H9 (cell line): Measurements from ENCODE around the gene ELFN1. TPM values are rescaled to one million over a fixed set of nuclear protein-coding genes. Genes with fewer than 3 reads are reported as not detected.

Experiments used
- DNase-seq: peaks from one replicate; pipeline ENCODE4 v3.0.0-alpha.2; 2017
- H2AFZ ChIP-seq: one replicate; pipeline ENCODE4 v1.6.1; 2013; ENCODE audit warnings: mild to moderate bottlenecking, low read length, control low read depth, moderate library complexity
- H2AK5ac ChIP-seq: 2 replicates; pipeline ENCODE4 v1.6.1; 2013; ENCODE audit warnings: low read length, control low read depth, mixed read lengths; ENCODE audit not compliant: insufficient read length
- H2BK120ac ChIP-seq: one replicate; pipeline ENCODE4 v1.6.1; 2013; ENCODE audit warnings: low read depth, mild to moderate bottlenecking, low read length, control low read depth, inconsistent platforms; ENCODE audit not compliant: poor library complexity, severe bottlenecking
- H2BK12ac ChIP-seq: 2 replicates; pipeline ENCODE4 v1.6.1; 2013; ENCODE audit warnings: low read length, control low read depth, mixed read lengths, low read depth; ENCODE audit not compliant: insufficient read length
- H2BK15ac ChIP-seq: 2 replicates; pipeline ENCODE4 v1.6.1; 2013; ENCODE audit warnings: low read depth, low read length, control low read depth
- H2BK20ac ChIP-seq: one replicate; pipeline ENCODE4 v1.6.1; 2013; ENCODE audit warnings: low read depth, mild to moderate bottlenecking, low read length, control low read depth, inconsistent platforms; ENCODE audit not compliant: poor library complexity, severe bottlenecking
- H2BK5ac ChIP-seq: 2 replicates; pipeline ENCODE4 v1.6.1; 2013; ENCODE audit warnings: low read length, control low read depth, mixed read lengths; ENCODE audit not compliant: insufficient read length
- H3K14ac ChIP-seq: 2 replicates; pipeline ENCODE4 v1.6.1; 2013; ENCODE audit warnings: low read length, control low read depth; ENCODE audit not compliant: insufficient read depth
- H3K18ac ChIP-seq: 2 replicates; pipeline ENCODE4 v1.6.1; 2013; ENCODE audit warnings: low read depth, mild to moderate bottlenecking, mixed read lengths, low read length, control low read depth; ENCODE audit not compliant: insufficient read length
- H3K23ac ChIP-seq: 2 replicates; pipeline ENCODE4 v1.6.1; 2013; ENCODE audit warnings: low read length, control low read depth, mixed read lengths, low read depth; ENCODE audit not compliant: insufficient read length
- H3K23me2 ChIP-seq: 2 replicates; pipeline ENCODE4 v1.6.1; 2013; ENCODE audit warnings: low read depth, mild to moderate bottlenecking, mixed read lengths, low read length, control low read depth; ENCODE audit not compliant: insufficient read length, poor library complexity, severe bottlenecking
- H3K27ac ChIP-seq: 2 replicates; pipeline ENCODE4 v1.5.1; 2013; ENCODE audit warnings: low read length, control low read depth, mixed read lengths, low read depth; ENCODE audit not compliant: insufficient read length
- H3K27me3 ChIP-seq: 2 replicates; pipeline ENCODE4 v1.6.1; 2013; ENCODE audit warnings: low read length, control low read depth, inconsistent platforms; ENCODE audit not compliant: insufficient read depth
- H3K4ac ChIP-seq: 2 replicates; pipeline ENCODE4 v1.6.1; 2013; ENCODE audit warnings: low read depth, mild to moderate bottlenecking, control low read depth, inconsistent platforms, low read length, moderate library complexity
- H3K4me1 ChIP-seq: 2 replicates; pipeline ENCODE4 v1.6.1; 2013; ENCODE audit warnings: low read length, control low read depth, inconsistent platforms; ENCODE audit not compliant: insufficient read depth
- H3K4me2 ChIP-seq: 2 replicates; pipeline ENCODE4 v1.6.1; 2013; ENCODE audit warnings: low read length, control low read depth, mixed read lengths; ENCODE audit not compliant: insufficient read length, insufficient read depth
- H3K56ac ChIP-seq: 2 replicates; pipeline ENCODE4 v1.6.1; 2013; ENCODE audit warnings: low read depth, mild to moderate bottlenecking, mixed read lengths, low read length, control low read depth; ENCODE audit not compliant: insufficient read length
- H3K79me1 ChIP-seq: 2 replicates; pipeline ENCODE4 v1.6.1; 2013; ENCODE audit warnings: low read depth, mild to moderate bottlenecking, moderate library complexity, low read length, control low read depth, inconsistent platforms; ENCODE audit not compliant: insufficient read depth, poor library complexity, severe bottlenecking
- H3K79me2 ChIP-seq: 2 replicates; pipeline ENCODE4 v1.6.1; 2013; ENCODE audit warnings: low read length, control low read depth, inconsistent platforms; ENCODE audit not compliant: insufficient read depth
- H3K9ac ChIP-seq: 2 replicates; pipeline ENCODE4 v1.6.1; 2013; ENCODE audit warnings: low read length, control low read depth, mixed read lengths; ENCODE audit not compliant: insufficient read length; ENCODE audit errors: extremely low read depth
- H3K9me3 ChIP-seq: one replicate; pipeline ENCODE4 v1.6.1; 2013; ENCODE audit warnings: low read depth, low read length, inconsistent platforms; ENCODE audit not compliant: control insufficient read depth
- H3T11ph ChIP-seq: one replicate; pipeline ENCODE4 v1.6.1; 2013; ENCODE audit warnings: mild to moderate bottlenecking, low read length, control low read depth, inconsistent platforms
- H4K20me1 ChIP-seq: one replicate; pipeline ENCODE4 v1.6.1; 2013; ENCODE audit not compliant: control insufficient read depth, insufficient read length, insufficient read depth
- H4K5ac ChIP-seq: 2 replicates; pipeline ENCODE4 v1.6.1; 2013; ENCODE audit warnings: low read depth, mild to moderate bottlenecking, mixed read lengths, low read length, control low read depth; ENCODE audit not compliant: insufficient read length
- H4K8ac ChIP-seq: replicated peaks from 2 replicates; pipeline ENCODE4 v1.6.1; 2013; ENCODE audit warnings: low read length, control low read depth, mixed read lengths, low read depth; ENCODE audit not compliant: insufficient read length
- H4K91ac ChIP-seq: 2 replicates; pipeline ENCODE4 v1.6.1; 2013; ENCODE audit warnings: low read depth, mild to moderate bottlenecking, moderate library complexity, mixed read lengths, low read length, control low read depth; ENCODE audit not compliant: insufficient read length
- H3K27ac Mint-ChIP-seq, 3 experiments: 2 replicates in 2 of 3; 3 replicates in 1 of 3; pipeline ENCODE4 v1.8.0; 2020 to 2021; ENCODE audit warnings: mixed read lengths in 3 of 3, mild to moderate bottlenecking in 1 of 3, moderate library complexity in 1 of 3
- H3K27me3 Mint-ChIP-seq: 2 replicates; pipeline ENCODE4 v1.8.0; 2021; ENCODE audit warnings: low read depth, mild to moderate bottlenecking, moderate library complexity, mixed read lengths
- H3K36me3 Mint-ChIP-seq, 3 experiments: 2 replicates in 2 of 3; 3 replicates in 1 of 3; pipeline ENCODE4 v1.8.0; 2020 to 2021; ENCODE audit warnings: low read depth in 3 of 3, mixed read lengths in 3 of 3; ENCODE audit not compliant: insufficient read depth in 1 of 3
- H3K4me1 Mint-ChIP-seq, 2 experiments: 2 replicates each; pipeline ENCODE4 v1.8.0; 2020; ENCODE audit warnings: mixed read lengths in 2 of 2
- H3K4me3 Mint-ChIP-seq, 2 experiments: 2 replicates in 1 of 2; 3 replicates in 1 of 2; pipeline ENCODE4 v1.8.0; 2020 to 2021; ENCODE audit warnings: mild to moderate bottlenecking in 2 of 2, mixed read lengths in 2 of 2, moderate library complexity in 1 of 2
- H3K9me3 Mint-ChIP-seq, 2 experiments: 2 replicates in 1 of 2; 3 replicates in 1 of 2; pipeline ENCODE4 v1.8.0; 2020; ENCODE audit warnings: mild to moderate bottlenecking in 2 of 2, mixed read lengths in 2 of 2, moderate library complexity in 1 of 2
- CTCF ChIP-seq: fragments of 200-600 bp; sonication (generic); conservative IDR thresholded peaks from 3 replicates; pipeline ENCODE4 v1.8.0; 2021; ENCODE audit warnings: antibody characterized with exemption, mild to moderate bottlenecking
- WGBS: extraction: QIAGEN DNeasy Blood & Tissue Kit; methylation state at CpG from one replicate; pipeline ENCODE4 v1.1.7; 2013; ENCODE audit warnings: missing lambda C conversion rate, low lambda C conversion rate, mixed read lengths; ENCODE audit not compliant: insufficient read length; ENCODE audit errors: extremely low coverage; 5-methylcytosine and 5-hydroxymethylcytosine counted together
- total RNA-seq: library from RNA; stranded (reverse); gene quantifications from 2 replicates; pipeline ENCODE4 v1.2.1, GENCODE V29; 2021

Gene ELFN1
- total RNA-seq, 1 experiment from 2014 or later = 3.7 TPM

DNA sequence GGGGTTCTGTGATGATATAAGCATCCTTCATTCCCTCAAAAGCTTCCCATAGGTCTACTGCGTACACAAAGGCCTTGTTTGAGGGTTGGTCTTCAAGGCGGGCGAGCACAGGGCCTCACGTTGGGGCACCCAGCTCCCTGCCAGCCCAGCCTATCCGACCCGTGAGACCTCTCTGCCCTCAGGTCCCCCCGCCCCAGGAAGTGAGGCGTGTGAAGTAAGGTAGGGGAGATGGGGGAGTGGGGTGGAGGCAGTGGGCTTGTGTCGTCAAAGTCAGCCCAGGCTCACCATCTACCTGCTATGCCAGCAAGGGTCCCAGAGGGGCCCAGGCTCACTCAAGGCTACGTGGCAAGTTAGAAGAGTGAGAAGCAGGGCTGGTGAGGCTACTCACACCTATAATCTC is 47.6 kb upstream of the ELFN1 start:
- no peak overlapping the region for H4K5ac ChIP-seq
- TF ChIP-seq CTCF = no peak

More for the DNA sequence above, 47.6 kb upstream of the ELFN1 start:
- no peak overlapping the region for H3K56ac ChIP-seq
- no peak overlapping the region for H3T11ph ChIP-seq
- H3K4me1 ChIP-seq = no peaks in the 10 kb centered on the region
- no peak overlapping the region for H2AFZ ChIP-seq
- no peaks in the 10 kb centered on the region for H3K27me3 ChIP-seq
- no peak overlapping the region for H3K9ac ChIP-seq
- no peak overlapping the region for H3K23ac ChIP-seq
- DNase-seq = no peak
- no peak overlapping the region for H2AK5ac ChIP-seq
- H3K23me2 ChIP-seq = no peaks in the 10 kb centered on the region
- H3K27ac Mint-ChIP-seq = peak overlapping the region in 1 of 3 experiments; percentile 56; a peak in 1 of 7 replicates
- H3K14ac ChIP-seq = no peak overlapping the region
- no peaks in the 10 kb centered on the region for H3K9me3 ChIP-seq
- no peak overlapping the region for H2BK20ac ChIP-seq
- H3K9me3 Mint-ChIP-seq = peaks cover 4 to 11% of the 10 kb centered on the region in 2 experiments; a peak in 3 of 5 replicates
- no peak overlapping the region for H3K4me3 Mint-ChIP-seq
- no CpG with 5 or more reads among the region's 10 CpGs for WGBS
- no peak overlapping the region for H2BK120ac ChIP-seq
- no peak overlapping the region for H3K18ac ChIP-seq
- H3K79me1 ChIP-seq = no peaks in the 10 kb centered on the region
- no peak overlapping the region for H2BK12ac ChIP-seq
- no peak overlapping the region for H3K27ac ChIP-seq
- H3K27me3 Mint-ChIP-seq = peaks cover 3% of the 10 kb centered on the region
- no peak overlapping the region for H3K4me2 ChIP-seq
- H2BK5ac ChIP-seq = no peak overlapping the region
- no peak overlapping the region for H4K8ac ChIP-seq
- H2BK15ac ChIP-seq = no peak overlapping the region
- H3K36me3 Mint-ChIP-seq = no peaks in the 10 kb centered on the region
- H4K20me1 ChIP-seq = no peaks in the 10 kb centered on the region
- no peaks in the 10 kb centered on the region for H3K79me2 ChIP-seq
- H4K91ac ChIP-seq = no peak overlapping the region
- peaks cover 0 to 9% of the 10 kb centered on the region in 2 experiments; a peak in 1 of 4 replicates for H3K4me1 Mint-ChIP-seq
- no peak overlapping the region for H3K4ac ChIP-seq
